ENCODE data around the gene ERICH4. TPM values are rescaled to one million over a fixed set of nuclear protein-coding genes. Genes with fewer than 3 reads are reported as not detected.
"Not testable (repeated sequence)": the region's sequence is repeated elsewhere in the genome, so short reads cannot be mapped to it uniquely, and the experiment has no call there.

Gene ERICH4
- total RNA-seq, 1 experiment from 2014 or later = not detected

GRCh38 chr19:41408256-41408655, 34.7 kb upstream of the ERICH4 start:
- no TSS peak for BruUV-seq (replicated peaks)
- DNase-seq = no peak
- intact Hi-C loops (cut with micrococcal nuclease; ENCODE audit: unreplicated experiment) = no loop called here
- CTCF ChIA-PET = interaction anchor here (0.6 to 2.1 kb wide), 3 partner anchors 10 to 80 kb away, joined by 3 to 7 read pairs (median 4); partner anchors contain the start of gene DMAC2
- Mint-ChIP-seq H3K27me3 (ENCODE audit: unreplicated experiment) (no peaks in the 10 kb centered on the region), H3K4me3 (ENCODE audit: low read depth, unreplicated experiment) (no peak overlapping the region), H3K27ac (ENCODE audit: unreplicated experiment) (no peak overlapping the region), H3K9me3 (ENCODE audit: low read depth, unreplicated experiment) (no peaks in the 10 kb centered on the region), H3K4me1 (ENCODE audit: low read depth, unreplicated experiment) (peaks cover 19% of the 10 kb centered on the region), H3K36me3 (ENCODE audit: insufficient read depth, unreplicated experiment) (no peaks in the 10 kb centered on the region)
- TF ChIP-seq CTCF (IDR thresholded peaks at IDR 0.05; ENCODE audit: unreplicated experiment) = no peak

GRCh38 chr19:41408846-41409245, 34.1 kb upstream of the ERICH4 start:
- H3K4me3 Mint-ChIP-seq (ENCODE audit: low read depth, unreplicated experiment) = peak overlapping the region; percentile 18
- not testable (repeated sequence) for BruUV-seq (replicated peaks)
- CTCF ChIA-PET = interaction anchor here (0.6 to 2.1 kb wide), 8 partner anchors 18 to 162 kb away, joined by 3 to 7 read pairs (median 4); partner anchors contain the start of genes B3GNT8, DMAC2, ERICH4 and TGFB1

GRCh38 chr19:41409288-41409687, 33.7 kb upstream of the ERICH4 start:
- intact Hi-C loops (cut with micrococcal nuclease; ENCODE audit: unreplicated experiment) = no loop called here
- peak; percentile 71 for DNase-seq
- CTCF ChIA-PET = interaction anchor here (0.6 to 2.1 kb wide), 9 partner anchors 18 to 161 kb away, joined by 3 to 7 read pairs (median 4); partner anchors contain the start of genes B3GNT8, B9D2, DMAC2 and ERICH4

More at GRCh38 chr19:41408846-41409245, 34.1 kb upstream of the ERICH4 start:
- peaks cover 19% of the 10 kb centered on the region for H3K4me1 Mint-ChIP-seq (ENCODE audit: low read depth, unreplicated experiment)
- intact Hi-C loops (cut with micrococcal nuclease; ENCODE audit: unreplicated experiment); H3K9me3 Mint-ChIP-seq (ENCODE audit: low read depth, unreplicated experiment); H3K36me3 Mint-ChIP-seq (ENCODE audit: insufficient read depth, unreplicated experiment); DNase-seq; H3K27me3 Mint-ChIP-seq (ENCODE audit: unreplicated experiment): not testable (repeated sequence)
- peak overlapping the region; percentile 79 for H3K27ac Mint-ChIP-seq (ENCODE audit: unreplicated experiment)

GRCh38 chr19:41410336-41411054, 32.5 kb upstream of the ERICH4 start:
- no peak for TF ChIP-seq CTCF (IDR thresholded peaks at IDR 0.05; ENCODE audit: unreplicated experiment)
- CTCF ChIA-PET = interaction anchor here (1.3 to 2.1 kb wide), 4 partner anchors 29 to 58 kb away, joined by 3 to 7 read pairs (median 5); partner anchors contain the start of genes B9D2, DMAC2, ERICH4 and TGFB1
- intact Hi-C loops (cut with micrococcal nuclease; ENCODE audit: unreplicated experiment) = no loop called here

More at GRCh38 chr19:41409288-41409687, 33.7 kb upstream of the ERICH4 start:
- Mint-ChIP-seq H3K36me3 (ENCODE audit: insufficient read depth, unreplicated experiment) (no peaks in the 10 kb centered on the region), H3K27me3 (ENCODE audit: unreplicated experiment) (no peaks in the 10 kb centered on the region), H3K27ac (ENCODE audit: unreplicated experiment) (peak overlapping the region; percentile 79), H3K9me3 (ENCODE audit: low read depth, unreplicated experiment) (no peaks in the 10 kb centered on the region), H3K4me1 (ENCODE audit: low read depth, unreplicated experiment) (peaks cover 19% of the 10 kb centered on the region), H3K4me3 (ENCODE audit: low read depth, unreplicated experiment) (peak overlapping the region; percentile 18)
- no peak for TF ChIP-seq CTCF (IDR thresholded peaks at IDR 0.05; ENCODE audit: unreplicated experiment)
- BruUV-seq (replicated peaks) = no TSS peak

More at GRCh38 chr19:41410336-41411054, 32.5 kb upstream of the ERICH4 start:
- Mint-ChIP-seq H3K9me3 (ENCODE audit: low read depth, unreplicated experiment) (no peaks in the 10 kb centered on the region), H3K27me3 (ENCODE audit: unreplicated experiment) (no peaks in the 10 kb centered on the region), H3K27ac (ENCODE audit: unreplicated experiment) (peak overlapping the region; percentile 14), H3K36me3 (ENCODE audit: insufficient read depth, unreplicated experiment) (no peaks in the 10 kb centered on the region), H3K4me1 (ENCODE audit: low read depth, unreplicated experiment) (peaks cover 19% of the 10 kb centered on the region), H3K4me3 (ENCODE audit: low read depth, unreplicated experiment) (no peak overlapping the region)
- DNase-seq = no peak
- BruUV-seq (replicated peaks) = no TSS peak

Measured in Calu3 (cell line).